ENCODE measurements around the gene SPAG5.

The SPAG5 gene

GRCh38 chr17:28533091-28533807 is 65.6 kb downstream of the SPAG5 start:
- Histone ChIP-seq H3K27me3 (ENCODE audit: control insufficient read depth in 1 of 2, insufficient read depth in 2 of 2, low read length in 2 of 2) (peaks cover 0 to 3% of the 10 kb centered on the region in 2 donors), H3K4me3 (ENCODE audit: low read depth in 1 of 2, low read length in 2 of 2) (no peak overlapping the region), H3K4me1 (ENCODE audit: control insufficient read depth in 1 of 2, insufficient read depth in 2 of 2, low read length in 2 of 2) (peaks cover 19 to 26% of the 10 kb centered on the region in 2 donors), H3K36me3 (ENCODE audit: control insufficient read depth in 1 of 2, insufficient read depth in 2 of 2, low read length in 2 of 2) (no peaks in the 10 kb centered on the region), H3K9ac (ENCODE audit: low read depth in 1 of 2, low read length in 2 of 2) (no peak overlapping the region), H3K27ac (ENCODE audit: low read depth, low read length) (no peak overlapping the region), H3K9me3 (ENCODE audit: control insufficient read depth in 1 of 2, low read length in 2 of 2) (no peaks in the 10 kb centered on the region)

- H3K4me3 ChIP-seq (ENCODE audit: low read depth in 1 of 2, low read length in 2 of 2), result no peak overlapping the region
- no peaks in the 10 kb centered on the region for H3K9me3 ChIP-seq (ENCODE audit: control insufficient read depth in 1 of 2, low read length in 2 of 2)
- peaks cover 16 to 35% of the 10 kb centered on the region in 2 donors for H3K4me1 ChIP-seq (ENCODE audit: control insufficient read depth in 1 of 2, insufficient read depth in 2 of 2, low read length in 2 of 2)
- H3K27me3 ChIP-seq (ENCODE audit: control insufficient read depth in 1 of 2, insufficient read depth in 2 of 2, low read length in 2 of 2), result peaks cover 0 to 3% of the 10 kb centered on the region in 2 donors
- no peak overlapping the region for H3K27ac ChIP-seq (ENCODE audit: low read depth, low read length)
- H3K9ac ChIP-seq (ENCODE audit: low read depth in 1 of 2, low read length in 2 of 2), result no peak overlapping the region
- no peaks in the 10 kb centered on the region for H3K36me3 ChIP-seq (ENCODE audit: control insufficient read depth in 1 of 2, insufficient read depth in 2 of 2, low read length in 2 of 2)
Observed at GRCh38 chr17:28532050-28532960, 66.5 kb downstream of the SPAG5 start.

- Histone ChIP-seq H3K27ac (ENCODE audit: low read depth, low read length) (no peak overlapping the region), H3K4me1 (ENCODE audit: control insufficient read depth in 1 of 2, insufficient read depth in 2 of 2, low read length in 2 of 2) (peaks cover 13 to 31% of the 10 kb centered on the region in 2 donors), H3K36me3 (ENCODE audit: control insufficient read depth in 1 of 2, insufficient read depth in 2 of 2, low read length in 2 of 2) (no peaks in the 10 kb centered on the region), H3K9ac (ENCODE audit: low read depth in 1 of 2, low read length in 2 of 2) (no peak overlapping the region), H3K9me3 (ENCODE audit: control insufficient read depth in 1 of 2, low read length in 2 of 2) (no peaks in the 10 kb centered on the region), H3K27me3 (ENCODE audit: control insufficient read depth in 1 of 2, insufficient read depth in 2 of 2, low read length in 2 of 2) (peaks cover 0 to 3% of the 10 kb centered on the region in 2 donors), H3K4me3 (ENCODE audit: low read depth in 1 of 2, low read length in 2 of 2) (no peak overlapping the region)
Observed at GRCh38 chr17:28530926-28531325, 67.9 kb downstream of the SPAG5 start.

- Histone ChIP-seq H3K36me3 (ENCODE audit: control insufficient read depth in 1 of 2, insufficient read depth in 2 of 2, low read length in 2 of 2) (no peaks in the 10 kb centered on the region), H3K4me1 (ENCODE audit: control insufficient read depth in 1 of 2, insufficient read depth in 2 of 2, low read length in 2 of 2) (peaks cover 16 to 37% of the 10 kb centered on the region in 2 donors), H3K27me3 (ENCODE audit: control insufficient read depth in 1 of 2, insufficient read depth in 2 of 2, low read length in 2 of 2) (peaks cover 0 to 3% of the 10 kb centered on the region in 2 donors), H3K4me3 (ENCODE audit: low read depth in 1 of 2, low read length in 2 of 2) (no peak overlapping the region), H3K27ac (ENCODE audit: low read depth, low read length) (no peak overlapping the region), H3K9me3 (ENCODE audit: control insufficient read depth in 1 of 2, low read length in 2 of 2) (no peaks in the 10 kb centered on the region), H3K9ac (ENCODE audit: low read depth in 1 of 2, low read length in 2 of 2) (no peak overlapping the region)
Observed at GRCh38 chr17:28530250-28530649, 68.6 kb downstream of the SPAG5 start.

GRCh38 chr17:28529013-28529400 is 69.8 kb downstream of the SPAG5 start:
- H3K4me3 ChIP-seq (ENCODE audit: low read depth in 1 of 2, low read length in 2 of 2), result no peak overlapping the region
- no peaks in the 10 kb centered on the region for H3K9me3 ChIP-seq (ENCODE audit: control insufficient read depth in 1 of 2, low read length in 2 of 2)
- H3K27ac ChIP-seq (ENCODE audit: low read depth, low read length), result no peak overlapping the region
- H3K4me1 ChIP-seq (ENCODE audit: control insufficient read depth in 1 of 2, insufficient read depth in 2 of 2, low read length in 2 of 2), result peaks cover 18 to 42% of the 10 kb centered on the region in 2 donors
- H3K27me3 ChIP-seq (ENCODE audit: control insufficient read depth in 1 of 2, insufficient read depth in 2 of 2, low read length in 2 of 2), result peaks cover 0 to 3% of the 10 kb centered on the region in 2 donors
- H3K9ac ChIP-seq (ENCODE audit: low read depth in 1 of 2, low read length in 2 of 2), result no peak overlapping the region
- no peaks in the 10 kb centered on the region for H3K36me3 ChIP-seq (ENCODE audit: control insufficient read depth in 1 of 2, insufficient read depth in 2 of 2, low read length in 2 of 2)

GRCh38 chr17:28528327-28529012 is 70.4 kb downstream of the SPAG5 start:
- no peaks in the 10 kb centered on the region for H3K9me3 ChIP-seq (ENCODE audit: control insufficient read depth in 1 of 2, low read length in 2 of 2)
- H3K27ac ChIP-seq (ENCODE audit: low read depth, low read length), result no peak overlapping the region
- no peak overlapping the region for H3K9ac ChIP-seq (ENCODE audit: low read depth in 1 of 2, low read length in 2 of 2)

GRCh38 chr17:28527859-28528258 is 71.0 kb downstream of the SPAG5 start:
- no peaks in the 10 kb centered on the region for H3K36me3 ChIP-seq (ENCODE audit: control insufficient read depth in 1 of 2, insufficient read depth in 2 of 2, low read length in 2 of 2)
- H3K9me3 ChIP-seq (ENCODE audit: control insufficient read depth in 1 of 2, low read length in 2 of 2), result no peaks in the 10 kb centered on the region
- no peak overlapping the region for H3K4me3 ChIP-seq (ENCODE audit: low read depth in 1 of 2, low read length in 2 of 2)
- peaks cover 0 to 3% of the 10 kb centered on the region in 2 donors for H3K27me3 ChIP-seq (ENCODE audit: control insufficient read depth in 1 of 2, insufficient read depth in 2 of 2, low read length in 2 of 2)
- H3K4me1 ChIP-seq (ENCODE audit: control insufficient read depth in 1 of 2, insufficient read depth in 2 of 2, low read length in 2 of 2), result peaks cover 12 to 37% of the 10 kb centered on the region in 2 donors
- H3K27ac ChIP-seq (ENCODE audit: low read depth, low read length), result no peak overlapping the region
- no peak overlapping the region for H3K9ac ChIP-seq (ENCODE audit: low read depth in 1 of 2, low read length in 2 of 2)

More at GRCh38 chr17:28528327-28529012, 70.4 kb downstream of the SPAG5 start:
- peaks cover 0 to 3% of the 10 kb centered on the region in 2 donors for H3K27me3 ChIP-seq (ENCODE audit: control insufficient read depth in 1 of 2, insufficient read depth in 2 of 2, low read length in 2 of 2)
- H3K4me3 ChIP-seq (ENCODE audit: low read depth in 1 of 2, low read length in 2 of 2), result no peak overlapping the region
- no peaks in the 10 kb centered on the region for H3K36me3 ChIP-seq (ENCODE audit: control insufficient read depth in 1 of 2, insufficient read depth in 2 of 2, low read length in 2 of 2)
- peaks cover 18 to 42% of the 10 kb centered on the region in 2 donors for H3K4me1 ChIP-seq (ENCODE audit: control insufficient read depth in 1 of 2, insufficient read depth in 2 of 2, low read length in 2 of 2)
